ENCODE data around the gene SERPINE2.
"Not testable (repeated sequence)": the region's sequence is repeated elsewhere in the genome, so short reads cannot be mapped to it uniquely, and the experiment has no call there.

Gene SERPINE2

GRCh38 chr2:223971731-223972130, 67.4 kb downstream of the SERPINE2 start:
- DNase-seq = no peak

DNA sequence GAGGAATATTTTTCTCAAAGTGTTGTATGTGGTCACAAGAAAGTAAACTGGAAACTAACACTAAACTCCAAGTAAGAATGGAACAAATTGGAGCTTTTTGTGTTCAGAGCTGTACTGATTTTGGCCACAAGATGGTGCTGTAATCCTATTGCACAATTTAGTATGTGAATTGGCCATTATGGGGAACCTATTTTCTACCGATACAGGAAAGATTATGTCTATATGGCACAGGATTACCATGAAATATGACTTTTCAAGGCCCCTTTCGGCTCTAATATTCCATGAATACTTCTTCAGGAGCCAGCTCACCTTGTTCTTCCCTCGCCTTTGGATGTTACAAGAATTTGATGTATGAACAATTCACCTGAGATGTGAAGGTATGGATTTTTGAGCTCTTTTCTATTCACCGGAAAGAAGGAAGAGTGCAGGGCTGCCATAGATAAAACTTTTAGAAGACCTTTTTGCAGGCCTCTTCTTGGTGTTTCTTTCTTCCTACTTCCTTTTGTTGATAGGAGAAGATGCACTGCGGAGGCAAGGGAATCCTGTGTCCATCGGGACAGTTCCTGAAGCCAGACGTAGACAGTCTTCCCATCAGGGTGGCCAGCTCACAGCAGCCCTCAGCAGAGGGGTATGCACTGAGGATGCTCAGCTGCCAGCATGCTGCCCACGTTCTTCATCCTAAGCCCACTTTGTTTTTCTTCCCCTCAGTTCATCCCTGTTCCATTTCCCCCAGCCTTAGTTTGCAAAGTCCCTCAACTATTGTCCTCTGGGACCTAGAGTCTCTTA, 68.5 kb downstream of the SERPINE2 start:
- DNase-seq = no peak

GRCh38 chr2:223969856-223970255, 69.2 kb downstream of the SERPINE2 start:
- DNase-seq = no peak

- no peak for DNase-seq
Measured at GRCh38 chr2:223969315-223969714, 69.8 kb downstream of the SERPINE2 start.

DNA sequence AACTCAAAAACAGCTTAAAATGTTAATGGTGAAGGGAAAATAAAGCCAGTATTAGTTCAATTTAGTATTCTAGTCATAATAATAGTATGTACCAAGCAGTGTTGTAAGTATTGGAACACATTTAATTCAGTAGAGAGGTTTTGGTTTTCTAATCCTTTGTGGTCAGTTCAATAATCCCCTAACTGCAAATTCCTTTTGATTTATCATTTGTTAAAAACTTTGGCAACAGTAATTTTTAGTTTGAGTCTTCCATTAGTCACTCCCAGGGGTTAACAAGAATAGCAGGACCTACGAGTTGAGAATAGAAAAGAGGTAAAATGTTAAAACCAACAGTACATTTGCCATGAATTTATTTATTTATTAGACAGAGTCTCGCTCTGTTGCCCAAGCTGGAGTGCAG, 71.1 kb downstream of the SERPINE2 start:
- DNase-seq = no peak

DNA sequence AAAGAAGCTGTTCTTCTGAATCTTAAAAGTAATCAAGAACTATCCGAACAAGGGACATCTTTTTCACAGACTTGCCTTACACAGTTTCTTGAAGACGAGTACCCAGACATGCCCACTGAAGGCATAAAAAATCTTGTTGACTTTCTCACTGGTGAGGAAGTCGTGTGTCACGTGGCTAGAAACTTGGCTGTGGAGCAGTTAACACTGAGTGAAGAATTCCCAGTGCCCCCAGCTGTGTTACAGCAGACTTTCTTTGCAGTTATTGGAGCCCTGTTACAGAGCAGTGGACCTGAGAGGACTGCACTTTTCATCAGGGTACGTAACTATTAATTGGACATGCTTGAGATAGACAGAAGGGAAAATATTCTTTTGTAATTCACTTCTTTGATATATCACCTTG, 79.4 kb downstream of the SERPINE2 start:
- no peak for DNase-seq

GRCh38 chr2:223957092-223957851, 81.8 kb downstream of the SERPINE2 start, which contains the start of gene MRPL44:
MRPL44 (plus strand) TSS chr2:223957463; CDS start chr2:223957473, 10 bp downstream.
- peak; percentile 74 for DNase-seq

DNA sequence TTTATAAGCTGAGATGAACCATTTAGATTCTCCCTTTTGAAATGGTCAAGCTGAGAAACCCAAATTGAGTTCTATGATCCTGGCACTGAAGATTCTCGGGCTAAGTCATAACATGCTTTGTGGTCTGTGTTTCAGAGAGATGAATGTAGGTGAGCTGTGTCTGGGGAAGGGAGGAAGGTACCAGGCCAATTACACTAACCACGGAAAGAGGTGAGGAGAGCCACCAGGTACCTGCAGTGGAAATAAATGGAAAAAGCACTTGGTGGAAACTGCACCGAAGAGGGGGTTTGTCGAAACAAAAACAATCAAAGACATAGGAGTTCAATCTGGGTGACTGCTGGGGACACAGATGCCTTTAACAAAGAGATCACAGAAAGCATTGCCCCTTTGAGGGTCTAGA, 82.8 kb downstream of the SERPINE2 start:
- DNase-seq = no peak

GRCh38 chr2:223954401-223954800, 84.7 kb downstream of the SERPINE2 start:
- no peak for DNase-seq

DNA sequence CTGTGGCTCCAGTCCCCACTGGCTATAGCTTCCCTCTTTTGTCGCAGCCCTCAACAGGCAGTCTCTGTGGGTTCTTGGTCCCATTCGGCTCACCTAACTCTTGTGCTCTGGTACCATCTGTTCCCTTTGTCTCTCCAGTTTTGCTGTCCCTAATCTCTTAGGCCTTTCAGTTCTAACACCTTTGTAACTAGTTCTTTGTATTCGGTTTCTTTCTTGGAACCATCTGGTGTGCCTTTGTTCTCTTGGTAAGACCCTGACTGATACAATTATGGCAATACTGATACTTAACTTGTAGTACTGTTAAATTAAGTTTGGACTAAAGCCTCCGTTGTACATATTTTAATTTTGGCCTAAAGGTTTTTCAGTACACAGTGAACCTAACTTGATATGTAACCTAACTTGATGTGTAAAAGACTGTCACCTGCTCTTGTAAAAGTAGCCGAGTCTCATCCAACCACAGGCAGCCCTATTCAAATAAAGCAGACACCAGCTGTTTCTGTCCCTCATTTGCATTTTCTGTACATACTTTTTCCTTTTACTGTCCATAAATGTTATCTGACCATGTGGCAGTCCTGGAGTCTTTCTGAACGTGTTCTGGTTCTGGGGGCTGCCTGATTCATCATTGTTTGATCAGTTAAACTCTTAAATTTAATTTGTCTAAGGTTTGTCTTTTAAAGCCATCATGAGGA, 86.7 kb downstream of the SERPINE2 start:
- no peak for DNase-seq

GRCh38 chr2:223950448-223951347, 88.4 kb downstream of the SERPINE2 start:
- DNase-seq = no peak

GRCh38 chr2:223949241-223949840, 89.7 kb downstream of the SERPINE2 start:
- DNase-seq = no peak

DNA sequence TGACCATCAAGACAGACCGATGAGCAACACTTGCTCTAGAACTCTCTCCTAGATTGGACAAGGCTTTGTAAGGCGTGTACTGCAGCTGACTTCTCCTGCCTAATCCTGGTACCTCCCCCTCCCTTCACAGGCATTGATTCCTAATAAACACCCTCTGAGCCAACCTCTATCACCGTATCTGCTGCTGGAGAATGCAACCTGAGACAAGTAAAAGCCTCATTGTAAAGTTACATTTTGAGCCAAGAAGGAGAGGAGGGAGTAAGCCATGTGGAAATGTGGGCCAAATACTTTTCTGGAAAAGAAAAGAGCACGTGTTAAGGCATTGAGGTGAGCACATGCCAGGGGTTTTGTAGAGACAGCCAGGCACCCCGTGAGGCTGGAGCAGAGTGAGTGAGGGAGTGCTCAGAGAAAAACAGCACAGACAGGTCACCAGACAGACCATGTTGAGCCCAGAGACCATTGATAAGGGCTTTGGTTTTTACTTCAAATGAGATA, 91.3 kb downstream of the SERPINE2 start:
- no peak for DNase-seq

DNA sequence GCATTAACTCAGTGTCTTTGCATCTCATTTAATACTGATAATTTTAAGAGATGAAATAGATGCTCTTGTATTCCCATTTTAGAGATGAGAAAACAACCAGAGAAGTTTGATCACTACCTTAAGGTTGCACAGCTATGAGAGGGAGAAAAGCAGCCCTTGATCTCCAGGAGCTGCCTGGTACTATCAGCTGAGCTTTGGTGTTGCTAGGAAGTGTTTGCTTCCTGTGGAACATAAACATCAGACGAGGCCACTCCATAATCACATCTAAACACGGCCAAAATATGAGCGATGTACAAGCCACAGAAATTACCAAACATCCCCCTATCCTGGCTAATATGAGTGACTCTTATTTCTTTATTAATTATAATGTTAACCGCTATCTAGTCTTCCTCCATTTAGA, 93.3 kb downstream of the SERPINE2 start:
- DNase-seq = no peak

- DNase-seq = peak; percentile 54
Measured at GRCh38 chr2:223944703-223945531, 94.2 kb downstream of the SERPINE2 start, which contains the start of gene WDFY1. WDFY1 (minus strand) TSS chr2:223945335; CDS start chr2:223945284, 51 bp downstream.

DNA sequence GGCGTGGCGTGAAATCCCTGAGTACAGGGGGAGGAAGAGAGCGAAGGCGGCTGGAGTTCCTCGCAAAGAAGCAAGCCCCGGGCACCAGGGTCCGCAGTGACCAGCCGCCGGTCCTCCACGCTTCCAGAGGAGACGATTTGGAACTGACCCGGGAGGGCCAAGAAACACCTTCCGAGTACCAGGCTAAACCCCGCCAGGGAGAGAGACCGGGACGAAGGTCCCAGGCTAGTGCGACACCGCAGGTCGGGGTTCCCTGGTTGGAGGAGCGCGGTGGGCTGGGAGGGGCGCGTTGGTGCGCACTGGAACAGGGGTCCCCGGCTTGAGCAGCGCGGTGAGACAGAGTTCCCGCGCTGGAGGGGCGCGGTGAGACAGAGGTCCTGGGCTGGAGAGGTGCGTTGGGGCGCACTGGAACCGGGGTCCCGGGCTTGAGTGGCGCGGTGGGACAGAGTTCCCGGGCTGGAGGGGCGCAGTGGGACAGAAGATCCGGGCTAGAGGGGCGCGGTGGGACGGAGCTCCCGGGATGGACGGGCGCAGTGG, 94.9 kb downstream of the SERPINE2 start:
- DNase-seq = no peak

- DNase-seq = no peak
Measured at GRCh38 chr2:223943561-223944008, 95.5 kb downstream of the SERPINE2 start.

- no peak for DNase-seq
Measured at GRCh38 chr2:223943135-223943534, 96.0 kb downstream of the SERPINE2 start.

DNA sequence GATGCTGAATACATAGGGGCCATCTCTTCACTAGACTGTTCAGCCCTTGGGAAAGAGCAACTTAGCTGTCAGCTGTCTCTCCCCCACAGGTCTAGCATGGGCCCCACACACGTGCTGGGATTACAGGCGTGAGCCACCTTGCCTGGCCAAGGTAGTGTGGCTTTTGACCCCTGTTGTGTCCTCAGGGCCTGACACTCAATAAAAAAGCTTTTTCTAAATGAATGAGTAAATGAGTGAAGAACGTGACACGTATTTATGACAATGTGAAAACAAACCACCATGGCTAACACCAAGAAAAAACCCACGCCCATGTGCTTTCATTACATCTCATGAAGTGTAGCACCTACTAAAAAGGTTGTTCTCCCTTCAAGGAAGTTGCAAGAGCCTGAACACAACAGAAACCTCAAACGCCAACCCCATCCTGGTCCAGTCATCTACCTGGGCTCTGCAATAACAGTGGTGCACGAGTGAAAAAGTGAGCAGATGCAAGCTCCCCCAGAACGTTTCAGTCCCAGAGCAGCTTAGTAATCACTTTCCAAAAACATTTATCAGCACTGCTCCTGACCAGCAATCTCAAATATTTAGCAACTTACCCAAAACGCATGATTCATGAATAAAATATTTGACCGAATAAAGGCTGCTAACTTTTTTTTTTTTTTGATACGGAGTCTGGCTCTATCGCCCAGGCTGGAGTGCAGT, 97.4 kb downstream of the SERPINE2 start:
- no peak for DNase-seq

GRCh38 chr2:223939438-223939837, 99.6 kb downstream of the SERPINE2 start:
- not testable (repeated sequence) for DNase-seq
